ENCODE results near the gene NPAS3.

Gene NPAS3

DNA sequence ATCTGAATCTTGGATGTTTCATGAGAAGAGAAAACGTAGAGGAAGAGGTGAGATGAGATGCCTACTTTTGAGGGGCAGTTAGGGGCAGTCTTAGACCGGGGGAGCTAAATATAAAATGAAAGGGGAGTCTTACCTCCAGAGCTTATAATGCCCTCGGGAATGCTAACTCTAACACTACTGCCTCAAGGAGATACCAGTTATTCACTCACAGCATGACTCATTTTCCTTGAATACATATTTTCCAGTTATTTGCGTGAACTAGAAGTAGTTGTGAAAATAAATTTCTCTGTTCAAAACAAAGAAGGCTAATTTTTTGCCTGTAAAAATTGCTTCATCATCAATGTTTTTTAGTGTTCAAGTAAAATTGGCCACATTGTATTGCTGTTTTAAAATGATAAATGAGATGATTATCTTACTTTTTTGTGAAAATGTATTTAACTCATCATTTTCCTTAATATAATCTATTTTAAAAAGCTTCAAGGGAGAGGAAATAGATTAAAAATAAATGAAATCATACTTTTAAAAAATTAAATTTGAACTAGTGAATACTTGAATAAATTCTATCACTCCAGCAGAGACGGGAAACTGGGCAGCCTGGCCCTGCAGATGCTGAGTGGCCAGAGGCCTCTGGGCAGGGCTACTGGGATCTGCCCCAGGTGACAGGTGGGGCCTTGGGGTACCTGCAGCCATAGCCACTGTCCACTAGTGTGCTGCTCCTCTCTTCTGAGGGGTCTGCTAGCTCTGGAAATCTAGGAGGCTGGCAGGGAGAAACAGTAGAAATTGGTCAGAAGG is 672.9 kb downstream of the NPAS3 start:
- in situ Hi-C loops (cut with MboI; ENCODE audit: low sequenced_read_pairs): no loop called here

DNA sequence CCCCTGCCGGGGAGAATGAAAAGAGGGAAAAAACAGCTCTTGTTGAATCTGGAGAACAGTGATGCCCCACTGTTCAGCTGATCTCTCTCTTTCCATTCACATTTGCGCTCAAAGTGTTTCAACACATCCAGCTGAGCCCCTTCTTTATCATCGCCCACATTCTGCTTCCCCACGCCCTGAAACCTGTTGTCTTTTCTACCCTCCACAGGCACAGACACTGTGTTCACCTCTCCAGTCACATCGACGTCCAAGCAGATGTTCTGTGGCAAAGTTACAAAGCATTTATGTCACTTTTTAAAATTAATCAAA is 673.5 kb downstream of the NPAS3 start:
- in situ Hi-C loops (cut with MboI; ENCODE audit: low sequenced_read_pairs): no loop called here

DNA sequence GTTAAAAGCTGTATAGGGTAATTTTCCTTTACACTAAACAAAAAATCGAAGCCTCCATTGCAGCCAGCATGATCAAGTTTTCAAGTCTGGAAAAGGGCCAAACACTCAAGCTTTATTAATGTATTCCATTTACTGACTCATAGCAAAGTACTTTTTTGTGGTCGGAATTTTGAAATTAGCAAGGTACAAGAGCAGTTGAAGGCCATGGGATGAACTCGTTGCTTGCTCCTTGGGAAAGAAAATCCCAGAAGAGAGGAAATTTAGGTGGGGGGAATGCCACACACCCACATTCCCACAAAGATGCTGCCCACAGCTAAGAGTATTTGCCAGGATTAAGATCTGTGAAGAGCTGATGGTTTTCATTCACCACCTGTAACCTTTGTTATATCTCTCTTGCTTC is 678.5 kb downstream of the NPAS3 start:
- in situ Hi-C loops (cut with MboI; ENCODE audit: low sequenced_read_pairs): no loop called here

GRCh38 chr14:33618361-33619105 is 679.9 kb downstream of the NPAS3 start:
- in situ Hi-C loops (cut with MboI; ENCODE audit: low sequenced_read_pairs): no loop called here

DNA sequence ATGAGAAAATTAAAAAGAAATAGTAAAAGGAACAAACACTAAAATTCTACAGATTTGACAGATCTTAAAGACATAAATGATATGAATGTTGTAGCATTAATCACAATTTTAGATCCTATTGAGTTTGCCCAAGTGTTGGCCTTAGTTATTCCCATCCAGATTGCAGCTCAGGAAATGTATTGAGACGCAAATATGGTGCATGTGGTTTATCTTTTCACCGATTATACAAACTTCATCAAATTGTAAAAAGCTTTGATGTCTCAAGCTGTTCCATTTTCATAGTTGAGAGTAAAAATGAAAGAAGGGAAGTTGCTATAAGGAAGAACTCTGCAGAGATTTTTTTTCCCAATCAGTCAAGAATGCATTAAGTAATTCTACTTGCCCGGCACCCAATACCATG is 683.8 kb downstream of the NPAS3 start:
- in situ Hi-C loops (cut with MboI; ENCODE audit: low sequenced_read_pairs): no loop called here

DNA sequence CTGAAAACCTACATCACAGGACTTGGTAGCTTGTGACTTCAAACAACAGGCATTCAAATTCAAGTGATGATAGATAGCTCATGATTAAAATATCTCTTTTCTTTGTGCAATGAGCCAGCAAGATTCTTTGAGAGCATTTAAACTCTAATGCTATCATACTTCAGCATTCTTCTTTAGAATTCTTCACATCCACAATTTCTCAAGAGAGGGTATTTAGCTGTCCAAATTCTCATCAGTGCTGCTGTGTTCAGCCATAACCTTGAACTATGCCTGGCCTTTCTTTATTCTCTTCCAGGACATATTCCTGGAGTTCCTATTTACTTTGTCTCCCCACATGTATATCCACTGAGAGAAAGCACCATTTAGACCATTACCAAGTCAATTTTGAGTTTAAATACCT is 691.1 kb downstream of the NPAS3 start:
- in situ Hi-C loops (cut with MboI; ENCODE audit: low sequenced_read_pairs): no loop called here

DNA sequence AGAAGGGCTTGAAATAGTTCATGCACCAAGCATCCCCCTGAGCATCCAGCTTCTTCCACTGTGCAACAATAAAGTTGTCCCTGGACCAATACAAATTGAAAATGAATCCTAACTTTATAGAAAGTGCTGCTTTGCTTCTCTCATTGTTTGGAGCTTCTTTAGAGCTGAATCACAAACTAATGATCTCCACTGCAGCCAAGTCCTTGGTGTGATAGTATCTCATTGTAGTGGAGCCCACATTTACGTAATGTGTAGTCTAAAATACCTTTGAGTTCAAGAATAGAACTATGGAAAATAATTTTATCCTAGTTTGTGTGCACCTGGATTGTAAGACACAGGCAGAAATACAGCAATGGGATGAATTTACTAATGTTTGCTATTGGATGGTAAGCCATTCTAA is 692.3 kb downstream of the NPAS3 start:
- in situ Hi-C loops (cut with MboI; ENCODE audit: low sequenced_read_pairs): no loop called here

DNA sequence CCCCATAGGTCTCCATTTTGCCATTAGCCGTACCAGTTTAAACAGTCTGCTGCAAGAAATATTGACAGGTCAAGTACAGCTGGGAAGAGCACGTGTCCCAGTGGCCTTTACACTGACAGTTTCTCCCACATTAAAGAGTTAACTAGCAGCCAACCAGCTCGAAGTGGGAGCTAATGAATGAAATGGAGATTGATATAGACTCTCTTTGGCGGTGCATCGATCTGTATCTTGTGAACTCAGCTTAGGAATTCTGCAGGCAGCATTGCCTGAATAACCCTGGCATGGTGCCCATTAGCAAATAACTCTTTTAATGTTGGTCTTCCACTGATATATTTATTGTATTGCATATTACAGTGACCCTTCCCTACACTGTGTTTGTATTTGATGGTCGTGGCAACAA is 692.8 kb downstream of the NPAS3 start:
- in situ Hi-C loops (cut with MboI; ENCODE audit: low sequenced_read_pairs): no loop called here

DNA sequence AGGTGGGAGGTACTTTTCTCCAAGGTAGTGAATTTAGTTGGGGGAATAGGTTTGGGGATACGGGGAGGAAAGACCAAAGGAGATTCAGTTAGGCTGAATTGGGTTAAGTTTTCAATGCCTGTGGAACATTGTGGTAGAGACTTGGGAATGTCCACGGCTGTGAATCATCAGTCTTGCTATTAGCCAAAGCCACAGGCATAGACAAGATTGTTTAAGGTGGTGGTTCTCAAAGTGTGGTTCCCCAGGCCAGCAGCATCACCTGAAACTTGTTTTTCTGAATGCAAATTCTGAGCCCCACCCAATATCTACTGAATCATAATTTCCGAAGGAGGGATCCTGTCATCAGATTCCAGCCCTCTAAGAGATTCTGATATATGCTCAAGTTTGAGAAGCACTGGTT is 696.0 kb downstream of the NPAS3 start:
- in situ Hi-C loops (cut with MboI; ENCODE audit: low sequenced_read_pairs): no loop called here

GRCh38 chr14:33636716-33637115 is 698.0 kb downstream of the NPAS3 start:
- in situ Hi-C loops (cut with MboI; ENCODE audit: low sequenced_read_pairs): no loop called here

DNA sequence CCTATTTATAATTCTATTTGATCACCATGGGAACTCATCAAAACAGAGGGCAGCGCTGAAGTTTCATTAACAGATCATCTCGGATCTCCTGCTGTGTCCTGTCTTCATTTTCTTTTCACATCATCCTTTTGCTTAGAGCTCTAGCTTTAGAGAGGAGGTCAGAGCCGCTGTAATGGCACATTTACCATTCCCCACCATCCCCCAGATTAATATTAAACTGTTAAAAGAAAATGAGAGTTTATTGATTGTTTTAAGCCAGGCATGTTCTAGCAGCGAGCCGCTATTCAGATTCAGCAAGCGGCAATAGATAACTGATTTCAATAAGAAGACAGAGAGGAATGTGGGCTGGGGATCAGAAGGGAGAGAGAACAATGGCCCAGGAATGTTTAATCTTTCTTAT is 703.4 kb downstream of the NPAS3 start:
- in situ Hi-C loops (cut with MboI; ENCODE audit: low sequenced_read_pairs): no loop called here

- in situ Hi-C loops (cut with MboI; ENCODE audit: low sequenced_read_pairs): no loop called here
Observed at GRCh38 chr14:33642691-33643244, 704.1 kb downstream of the NPAS3 start.

DNA sequence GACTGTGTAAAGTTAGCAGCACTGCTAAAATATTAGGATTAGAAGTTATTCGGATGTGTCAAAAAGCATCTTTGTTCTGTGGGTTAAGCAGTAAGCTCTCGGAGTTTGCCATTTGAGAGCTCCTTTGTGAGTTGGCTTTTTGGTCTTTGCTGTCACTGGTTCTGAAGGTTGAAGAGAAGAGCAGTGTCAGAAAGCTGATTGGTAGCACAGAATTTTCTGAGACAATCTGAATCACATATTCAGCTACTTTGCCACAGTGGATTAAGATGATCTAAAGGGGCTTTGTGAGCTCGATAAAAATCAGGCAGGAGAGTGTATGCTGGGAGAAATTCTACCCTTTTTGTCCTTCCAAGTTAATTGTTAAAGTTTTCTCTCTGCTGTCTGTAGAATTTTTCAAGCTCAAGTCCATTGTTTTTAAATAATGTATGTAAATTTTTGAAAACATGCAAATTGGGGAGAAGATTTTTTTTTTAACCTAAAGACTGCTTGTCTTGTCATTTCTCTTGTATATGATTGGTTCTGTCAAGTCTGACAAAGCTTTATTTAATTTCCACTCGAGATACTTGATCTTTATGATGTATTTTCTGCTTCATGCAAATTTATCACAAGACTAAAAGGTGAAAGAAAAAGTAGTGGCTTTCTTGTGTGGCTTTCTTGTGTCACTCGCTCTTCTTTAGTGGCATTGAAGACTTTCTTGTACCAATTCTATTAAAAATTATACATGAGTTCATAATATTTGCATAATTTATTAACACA is 704.9 kb downstream of the NPAS3 start:
- in situ Hi-C loops (cut with MboI; ENCODE audit: low sequenced_read_pairs): no loop called here

GRCh38 chr14:33646692-33647260 is 708.1 kb downstream of the NPAS3 start:
- in situ Hi-C loops (cut with MboI; ENCODE audit: low sequenced_read_pairs): no loop called here

DNA sequence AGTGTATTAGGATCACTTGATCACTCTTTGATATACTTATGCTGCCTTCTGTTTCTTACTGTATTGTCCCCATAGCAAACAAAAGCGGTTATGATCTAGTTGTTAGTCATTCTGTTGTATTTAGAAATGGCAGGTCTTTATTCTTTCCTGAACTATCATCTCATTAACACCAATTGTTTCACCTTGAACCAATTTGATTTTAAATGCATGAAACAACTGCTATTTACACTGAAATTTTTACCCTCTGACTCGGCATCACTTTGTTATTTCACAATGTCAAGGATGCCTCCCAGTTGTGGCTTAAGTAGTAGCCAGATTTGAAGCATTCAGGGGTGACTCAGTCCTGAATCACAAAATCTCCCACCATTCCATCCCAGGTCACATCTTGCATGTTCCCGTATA is 708.7 kb downstream of the NPAS3 start:
- in situ Hi-C loops (cut with MboI; ENCODE audit: low sequenced_read_pairs): no loop called here

DNA sequence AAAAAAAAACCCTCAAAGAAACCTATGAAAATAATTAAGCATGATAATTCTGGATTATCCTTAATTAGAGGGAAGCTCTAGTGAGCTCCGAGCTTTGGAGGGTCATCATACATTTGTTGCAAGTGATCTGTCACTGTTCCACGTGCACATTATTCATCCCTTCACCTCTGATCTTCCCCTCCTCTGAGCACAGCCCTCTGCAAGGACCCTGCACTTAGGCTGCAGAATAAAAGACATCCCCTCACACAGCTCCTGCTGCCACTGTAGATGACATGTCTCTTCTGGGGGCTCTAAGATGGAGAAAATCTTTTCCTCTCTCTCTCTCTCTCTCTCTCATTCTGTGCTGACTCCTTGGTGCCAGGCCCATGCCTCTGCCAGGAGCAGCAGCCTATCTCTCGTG is 711.8 kb downstream of the NPAS3 start:
- in situ Hi-C loops (cut with MboI; ENCODE audit: low sequenced_read_pairs): no loop called here

GRCh38 chr14:33652566-33653307 is 714.1 kb downstream of the NPAS3 start:
- in situ Hi-C loops (cut with MboI; ENCODE audit: low sequenced_read_pairs): no loop called here

- in situ Hi-C loops (cut with MboI; ENCODE audit: low sequenced_read_pairs): no loop called here
Observed at GRCh38 chr14:33653308-33653695, 714.6 kb downstream of the NPAS3 start.

DNA sequence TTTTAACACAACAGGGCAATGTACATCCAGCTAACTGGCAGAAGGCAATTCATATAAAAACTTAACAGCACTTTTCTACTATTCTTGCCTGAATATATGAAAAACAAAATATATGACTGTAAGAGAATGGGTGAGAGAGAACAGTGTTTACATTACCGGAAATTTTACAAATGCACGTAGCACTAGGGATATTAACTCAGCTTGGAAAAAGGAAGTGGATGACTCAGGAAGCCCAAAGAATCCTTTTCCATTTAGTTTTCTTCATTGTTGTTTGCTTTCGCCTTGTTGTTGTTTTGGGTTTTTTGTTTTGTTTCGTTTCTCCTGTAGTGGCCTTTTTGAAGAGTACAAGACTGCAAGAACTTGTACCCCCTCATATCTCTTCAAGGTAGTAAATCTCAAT is 716.7 kb downstream of the NPAS3 start:
- in situ Hi-C loops (cut with MboI; ENCODE audit: low sequenced_read_pairs): no loop called here

- in situ Hi-C loops (cut with MboI; ENCODE audit: low sequenced_read_pairs): no loop called here
Observed at GRCh38 chr14:33657476-33657875, 718.8 kb downstream of the NPAS3 start.

- in situ Hi-C loops (cut with MboI; ENCODE audit: low sequenced_read_pairs): no loop called here
Observed at GRCh38 chr14:33660248-33660647, 721.6 kb downstream of the NPAS3 start.

All from hTERT RPE-1 (cell line).